GM19193 (cell line): ENCODE data around the gene SP9.

Experiments used
- POLR2A ChIP-seq: IDR thresholded peaks from 4 replicates; pipeline ENCODE4 v1.6.1; 2011; ENCODE audit not compliant: insufficient read depth, insufficient read length; ENCODE audit errors: extremely low read depth

Gene SP9

DNA sequence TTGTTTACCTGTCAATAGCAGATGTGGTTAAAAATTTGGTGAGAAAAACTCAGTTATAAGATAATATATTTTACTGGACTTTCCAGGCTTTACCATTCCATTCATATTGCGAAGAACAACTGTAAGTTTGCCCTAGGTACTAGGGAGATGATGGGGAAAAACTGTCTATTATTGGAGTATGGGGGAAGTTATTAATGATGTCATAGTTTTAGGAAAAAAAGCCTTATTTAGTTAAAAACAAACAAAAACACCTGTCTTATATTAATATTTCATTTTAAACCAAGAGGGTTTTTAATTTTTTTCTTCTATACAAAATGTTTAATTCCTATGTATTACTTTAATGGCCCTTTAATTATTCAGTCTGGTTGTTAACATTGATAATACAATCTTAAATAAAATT lies 18.2 kb downstream of the SP9 start:
- TF ChIP-seq POLR2A = no peak

- TF ChIP-seq POLR2A = no peak
Measured at GRCh38 chr2:174356347-174356746, 21.6 kb downstream of the SP9 start.

GRCh38 chr2:174362949-174363348 lies 28.2 kb downstream of the SP9 start:
- TF ChIP-seq POLR2A = no peak

DNA sequence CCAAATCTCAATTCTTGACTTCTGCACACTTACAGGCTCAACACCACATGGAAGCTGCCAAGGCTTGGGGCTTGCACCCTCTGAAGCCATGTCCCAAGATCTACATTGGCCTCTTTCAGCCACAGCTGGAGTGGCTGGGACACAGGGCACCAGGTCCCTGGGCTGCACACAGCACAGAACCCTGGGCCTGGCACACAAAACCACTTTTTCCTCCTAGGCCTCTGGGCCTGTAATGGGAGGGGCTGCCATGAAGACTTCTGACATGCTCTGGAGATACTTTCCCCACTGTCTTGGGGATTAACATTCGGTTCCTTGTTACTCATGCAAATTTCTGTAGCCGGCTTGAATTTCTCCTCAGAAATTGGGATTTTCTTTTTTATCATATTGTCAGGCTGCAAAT lies 29.9 kb downstream of the SP9 start:
- TF ChIP-seq POLR2A = no peak

- TF ChIP-seq POLR2A = no peak
Measured at GRCh38 chr2:174365571-174365970, 30.8 kb downstream of the SP9 start.

GRCh38 chr2:174368691-174369090 lies 33.9 kb downstream of the SP9 start:
- no peak for TF ChIP-seq POLR2A

DNA sequence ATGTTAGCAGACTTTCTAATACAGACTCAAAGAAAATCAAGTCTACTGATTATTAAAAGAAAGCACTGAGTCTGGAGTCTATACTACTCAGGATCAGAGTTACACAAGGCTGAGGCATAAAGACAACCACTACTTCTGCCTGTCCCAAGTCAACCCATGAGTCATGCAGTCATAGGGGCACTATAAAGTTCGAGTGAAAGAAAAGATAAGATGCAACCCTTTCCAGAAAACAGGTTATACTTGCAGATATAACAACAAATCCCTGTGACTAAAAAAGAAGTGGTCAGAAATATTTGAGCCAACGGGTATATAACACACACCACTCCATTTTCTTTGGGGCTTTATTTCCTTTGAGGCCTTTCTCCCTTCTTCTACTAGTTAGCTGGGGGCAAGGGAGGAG lies 42.2 kb downstream of the SP9 start:
- TF ChIP-seq POLR2A = no peak

DNA sequence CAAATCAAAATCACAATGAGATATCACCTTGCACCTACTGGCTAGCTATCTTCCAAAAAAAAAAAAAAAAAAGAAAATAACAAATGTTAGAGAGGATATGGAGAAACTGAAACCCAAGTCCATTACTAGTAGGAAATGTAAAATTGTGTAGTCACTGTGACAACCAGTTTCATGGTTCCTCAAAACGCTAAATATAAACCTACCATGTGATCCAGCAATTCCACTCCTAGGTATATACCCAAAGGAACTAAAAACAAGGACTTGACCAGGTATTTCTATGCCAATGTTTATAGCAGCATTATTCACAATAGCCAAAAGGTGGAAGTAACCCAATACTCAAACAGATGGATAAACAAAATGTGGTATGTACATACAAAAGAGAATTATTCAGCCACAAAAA lies 49.0 kb downstream of the SP9 start:
- no peak for TF ChIP-seq POLR2A

GRCh38 chr2:174385201-174385600 lies 50.4 kb downstream of the SP9 start:
- TF ChIP-seq POLR2A = no peak
